Right atrium auricular region (tissue), 2 donors: ENCODE measurements around the gene OR13A1. TPM values are rescaled to one million over a fixed set of nuclear protein-coding genes. Genes with fewer than 3 reads are reported as not detected.

Experiments
- DNase-seq: peaks from one replicate; pipeline ENCODE4 v3.0.0-alpha.2; 2019; ENCODE audit warnings: low spot score
- H3K27ac ChIP-seq, 2 donors: fragments of 200-600 bp; sonication (generic); 1 replicate in 1 of 2; 2 replicates in 1 of 2; pipeline ENCODE4 v1.5.1; 2016 to 2019
- H3K27me3 ChIP-seq, 2 donors: fragments of 200-600 bp; sonication (generic); one replicate each; pipeline versions ENCODE4 v1.5.1 to v1.6.0; 2017 to 2019
- H3K36me3 ChIP-seq: fragments of 200-600 bp; sonication (generic); one replicate; pipeline ENCODE4 v1.5.1; 2016
- H3K4me1 ChIP-seq, 2 donors: fragments of 200-600 bp; sonication (generic); one replicate each; pipeline versions ENCODE4 v1.5.1 to v1.6.0; 2017 to 2019
- H3K4me3 ChIP-seq, 2 donors: fragments of 200-600 bp; sonication (generic); 1 replicate in 1 of 2; 2 replicates in 1 of 2; pipeline ENCODE4 v1.5.1; 2017 to 2019; ENCODE audit warnings: mild to moderate bottlenecking in 1 of 2, moderate library complexity in 1 of 2
- H3K9me3 ChIP-seq, 2 donors: fragments of 200-600 bp; sonication (generic); one replicate each; pipeline ENCODE4 v1.5.1; 2019
- total RNA-seq, 2 donors: library from RNA; depleted of rRNA; stranded (reverse); fragments of >200 nt; gene quantifications; one replicate each; pipeline ENCODE4 v1.1.0, GENCODE V29; 2016
- TF ChIP-seq, protein P1 (sequence below), 2 donors: fragments of 200-600 bp; sonication (generic); IDR thresholded peaks; one replicate each; pipeline ENCODE4 v1.5.1; 2019; ENCODE audit warnings: antibody characterized with exemption in 2 of 2

The OR13A1 gene
- total RNA-seq, 2 donors from 2014 or later, result not detected

DNA sequence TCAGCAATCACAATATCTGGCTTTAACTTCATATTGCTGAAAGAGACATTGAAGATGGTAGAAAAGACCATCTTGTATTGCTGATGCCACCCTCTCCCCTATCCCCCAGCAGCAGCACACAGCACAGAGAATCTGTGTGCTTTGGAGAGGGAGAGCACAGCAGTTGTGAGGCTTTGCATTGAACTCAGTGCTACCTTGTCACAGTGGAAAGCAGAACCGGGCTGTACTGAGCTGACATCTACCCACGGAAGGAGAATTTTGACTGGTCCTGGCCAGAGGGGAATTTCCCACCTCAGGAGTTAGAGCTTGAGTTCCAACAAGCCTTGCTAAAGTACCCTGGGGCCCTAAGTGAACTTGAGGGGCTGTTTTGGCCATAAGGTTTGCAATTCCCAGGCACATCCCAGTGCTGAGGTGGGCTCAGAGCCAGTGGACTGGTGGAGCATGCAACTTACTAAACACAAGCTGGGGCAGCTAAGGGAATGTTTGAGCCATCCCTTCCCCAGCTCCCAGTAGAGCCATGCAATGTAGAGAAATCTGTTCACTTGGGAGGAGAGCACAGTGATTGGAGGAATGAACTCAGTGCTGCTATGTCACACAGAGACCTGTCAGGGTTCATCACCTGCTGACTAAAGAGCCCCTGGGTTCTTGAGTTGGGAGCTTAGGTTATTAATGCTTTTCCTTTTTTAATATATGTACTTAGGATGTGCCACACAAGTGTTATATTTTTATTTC lies 62.1 kb downstream of the OR13A1 start:
- Histone ChIP-seq H3K4me3 (no peak overlapping the region), H3K9me3 (no peaks in the 10 kb centered on the region), H3K27ac (no peak overlapping the region), H3K4me1 (no peaks in the 10 kb centered on the region), H3K36me3 (no peaks in the 10 kb centered on the region), H3K27me3 (no peaks in the 10 kb centered on the region)
- TF ChIP-seq, protein P1, sequence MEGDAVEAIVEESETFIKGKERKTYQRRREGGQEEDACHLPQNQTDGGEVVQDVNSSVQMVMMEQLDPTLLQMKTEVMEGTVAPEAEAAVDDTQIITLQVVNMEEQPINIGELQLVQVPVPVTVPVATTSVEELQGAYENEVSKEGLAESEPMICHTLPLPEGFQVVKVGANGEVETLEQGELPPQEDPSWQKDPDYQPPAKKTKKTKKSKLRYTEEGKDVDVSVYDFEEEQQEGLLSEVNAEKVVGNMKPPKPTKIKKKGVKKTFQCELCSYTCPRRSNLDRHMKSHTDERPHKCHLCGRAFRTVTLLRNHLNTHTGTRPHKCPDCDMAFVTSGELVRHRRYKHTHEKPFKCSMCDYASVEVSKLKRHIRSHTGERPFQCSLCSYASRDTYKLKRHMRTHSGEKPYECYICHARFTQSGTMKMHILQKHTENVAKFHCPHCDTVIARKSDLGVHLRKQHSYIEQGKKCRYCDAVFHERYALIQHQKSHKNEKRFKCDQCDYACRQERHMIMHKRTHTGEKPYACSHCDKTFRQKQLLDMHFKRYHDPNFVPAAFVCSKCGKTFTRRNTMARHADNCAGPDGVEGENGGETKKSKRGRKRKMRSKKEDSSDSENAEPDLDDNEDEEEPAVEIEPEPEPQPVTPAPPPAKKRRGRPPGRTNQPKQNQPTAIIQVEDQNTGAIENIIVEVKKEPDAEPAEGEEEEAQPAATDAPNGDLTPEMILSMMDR (IDR thresholded peaks at IDR 0.05), result no peak
- no peak for DNase-seq

Other genes starting within 250 kb of the OR13A1 start
- 10 to 100 TPM in 1 of 2 donors, 1 to 10 TPM in 1; 6.3 to 16.0 TPM for gene ALOX5, start 58.6 kb upstream of the OR13A1 start, total RNA-seq